Testis (tissue), 3 donors: ENCODE data around the gene DRD1. TPM values are rescaled to one million over a fixed set of nuclear protein-coding genes. Genes with fewer than 3 reads are reported as not detected.

Experiments
- DNase-seq: peaks from one replicate; pipeline ENCODE4 v3.0.0-alpha.2; 2019
- H3K27ac ChIP-seq, 2 donors: fragments of 200-600 bp; sonication (generic); one replicate each; pipeline ENCODE4 v1.5.1; 2019
- H3K27me3 ChIP-seq: fragments of 200-600 bp; sonication (generic); one replicate; pipeline ENCODE4 v1.5.1; 2019
- H3K36me3 ChIP-seq: fragments of 200-600 bp; sonication (generic); one replicate; pipeline ENCODE4 v1.5.1; 2017; ENCODE audit warnings: low read depth; ENCODE audit errors: missing control alignments
- H3K4me1 ChIP-seq: fragments of 200-600 bp; sonication (generic); one replicate; pipeline ENCODE4 v1.5.1; 2019
- H3K4me3 ChIP-seq, 2 donors: fragments of 200-600 bp; sonication (generic); one replicate each; pipeline ENCODE4 v1.5.1; 2017 to 2019
- H3K9me3 ChIP-seq: fragments of 200-600 bp; sonication (generic); one replicate; pipeline ENCODE4 v1.5.1; 2017
- POLR2A ChIP-seq: fragments of 450-650 bp; IDR thresholded peaks from one replicate; pipeline ENCODE4 v1.6.1; 2017; ENCODE audit warnings: antibody characterized with exemption, mild to moderate bottlenecking, moderate library complexity
- WGBS, 2 donors: methylation state at CpG; one replicate each; pipeline ENCODE4 v1.1.5; 2018; 5-methylcytosine and 5-hydroxymethylcytosine counted together
- intact Hi-C: fragments of 100-400 bp; cut with DNase I; formaldehyde crosslinking; loops from one replicate; pipeline ENCODE4 v1.15.1; 2023; ENCODE audit warnings: low total_unique reads
- polyA plus RNA-seq: library from polyadenylated mRNA; stranded (reverse); fragments of 350-450 nt; fragmentation: Illumina TruSeq; extraction: RNeasy Lipid Tissue Mini Kit (QIAGEN cat#74804); gene quantifications from one replicate; pipeline ENCODE4 v1.2.3, GENCODE V29; 2014; ENCODE audit warnings: low read depth, low replicate concordance; ENCODE audit not compliant: insufficient read depth
- total RNA-seq, 2 donors: library from RNA; depleted of rRNA; stranded (reverse); fragments of >200 nt; gene quantifications; one replicate each; pipeline ENCODE4 v1.2.3, GENCODE V29; 2016
- TF ChIP-seq, protein P1 (sequence below), 3 experiments: fragments of 450-650 bp in 2 of 3; fragments of 200-600 bp in 1 of 3; sonication (generic) in 1 of 3; IDR thresholded peaks; one replicate each; pipeline ENCODE4 v1.5.1; 2016 to 2019; ENCODE audit warnings: antibody characterized with exemption in 3 of 3, mild to moderate bottlenecking in 2 of 3, moderate library complexity in 1 of 3

Gene DRD1
- total and polyA plus RNA-seq, 3 donors from 2014 or later, result 0.06 to 0.21 (median 0.08) TPM

DNA sequence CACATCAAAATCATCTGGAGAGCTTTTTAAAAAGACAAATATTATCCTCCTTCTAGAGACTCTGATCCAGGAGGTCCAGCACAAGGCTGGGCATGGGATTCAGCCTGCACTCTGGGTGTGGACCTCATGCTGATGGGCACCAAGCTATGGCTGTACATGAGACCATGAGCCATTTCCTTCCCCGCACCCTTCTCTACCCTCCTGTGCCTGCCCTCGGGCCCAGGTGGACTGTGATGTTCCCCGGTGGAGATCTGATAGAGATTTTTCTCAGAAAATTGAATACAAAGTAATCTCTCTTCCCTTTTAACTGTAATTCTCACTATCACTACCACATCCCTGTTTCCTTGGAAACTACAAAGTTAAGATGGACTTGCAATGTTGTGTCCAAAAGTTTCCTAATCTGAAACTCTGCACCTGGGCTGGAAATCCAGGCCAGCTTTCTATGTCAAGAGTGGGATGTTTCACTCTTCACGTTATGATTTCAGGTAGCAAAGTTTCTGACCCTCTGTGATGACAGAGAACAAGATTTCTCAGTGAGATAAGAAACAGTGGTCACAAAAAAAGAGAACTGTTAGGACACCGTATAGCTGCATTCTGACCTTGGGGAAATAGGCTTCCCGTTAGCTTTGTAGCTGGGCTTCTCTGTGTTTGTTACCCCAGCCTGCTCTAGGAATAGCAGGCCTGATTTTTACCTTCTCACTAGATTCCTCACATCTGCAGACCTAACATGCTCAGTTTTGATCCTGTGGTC, 45.9 kb upstream of the DRD1 start:
- H3K27me3 ChIP-seq, result no peaks in the 10 kb centered on the region
- H3K27ac ChIP-seq, result no peak overlapping the region
- no peak for TF ChIP-seq POLR2A
- TF ChIP-seq, protein P1, sequence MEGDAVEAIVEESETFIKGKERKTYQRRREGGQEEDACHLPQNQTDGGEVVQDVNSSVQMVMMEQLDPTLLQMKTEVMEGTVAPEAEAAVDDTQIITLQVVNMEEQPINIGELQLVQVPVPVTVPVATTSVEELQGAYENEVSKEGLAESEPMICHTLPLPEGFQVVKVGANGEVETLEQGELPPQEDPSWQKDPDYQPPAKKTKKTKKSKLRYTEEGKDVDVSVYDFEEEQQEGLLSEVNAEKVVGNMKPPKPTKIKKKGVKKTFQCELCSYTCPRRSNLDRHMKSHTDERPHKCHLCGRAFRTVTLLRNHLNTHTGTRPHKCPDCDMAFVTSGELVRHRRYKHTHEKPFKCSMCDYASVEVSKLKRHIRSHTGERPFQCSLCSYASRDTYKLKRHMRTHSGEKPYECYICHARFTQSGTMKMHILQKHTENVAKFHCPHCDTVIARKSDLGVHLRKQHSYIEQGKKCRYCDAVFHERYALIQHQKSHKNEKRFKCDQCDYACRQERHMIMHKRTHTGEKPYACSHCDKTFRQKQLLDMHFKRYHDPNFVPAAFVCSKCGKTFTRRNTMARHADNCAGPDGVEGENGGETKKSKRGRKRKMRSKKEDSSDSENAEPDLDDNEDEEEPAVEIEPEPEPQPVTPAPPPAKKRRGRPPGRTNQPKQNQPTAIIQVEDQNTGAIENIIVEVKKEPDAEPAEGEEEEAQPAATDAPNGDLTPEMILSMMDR (IDR thresholded peaks at IDR 0.05), result no peak
- no peaks in the 10 kb centered on the region for H3K36me3 ChIP-seq
- H3K4me1 ChIP-seq, result no peaks in the 10 kb centered on the region
- no peak overlapping the region for H3K4me3 ChIP-seq
- WGBS, 2 donors, result 62 to 70% methylated on average over 6 of the region's 6 CpGs
- no peak for DNase-seq
- intact Hi-C loops, result no loop called here
- H3K9me3 ChIP-seq, result no peaks in the 10 kb centered on the region

DNA sequence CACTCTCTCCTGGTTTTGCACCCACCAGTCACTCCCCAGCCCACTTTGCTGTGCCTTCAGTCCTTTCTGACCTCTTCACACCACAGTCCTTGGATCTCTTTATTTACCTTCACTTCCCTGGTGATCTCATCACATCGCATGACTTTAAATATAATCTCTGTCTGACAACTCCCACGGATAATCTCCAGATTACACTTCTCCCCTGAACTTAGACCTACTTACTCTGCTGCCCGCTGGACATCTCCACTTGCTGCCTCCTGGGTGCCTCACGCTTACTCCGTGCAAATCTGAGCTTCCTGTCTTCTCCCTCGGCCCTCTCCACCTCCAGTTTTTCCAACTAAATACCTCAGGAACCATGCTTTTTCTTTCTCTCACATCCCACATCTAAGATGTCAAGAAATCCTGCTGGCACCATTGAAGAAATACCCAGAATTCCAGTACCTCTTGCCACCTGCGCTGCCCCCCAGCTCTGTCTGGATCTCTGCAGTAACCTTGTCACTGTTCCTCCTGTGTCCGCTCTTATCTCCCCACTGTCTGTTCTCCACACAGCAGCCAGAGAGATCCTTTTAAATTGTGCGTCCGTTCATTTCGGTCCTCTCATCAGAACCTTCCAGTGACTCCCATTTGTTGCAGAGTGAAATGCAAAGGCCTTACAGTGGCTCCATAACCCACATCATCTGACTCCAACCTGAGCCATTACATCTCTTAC, 43.7 kb upstream of the DRD1 start:
- Histone ChIP-seq H3K36me3 (no peaks in the 10 kb centered on the region), H3K27me3 (no peaks in the 10 kb centered on the region), H3K4me1 (no peaks in the 10 kb centered on the region), H3K9me3 (no peaks in the 10 kb centered on the region), H3K4me3 (no peak overlapping the region), H3K27ac (no peak overlapping the region)
- WGBS, 2 donors, result 69 to 78% methylated on average over 11 of the region's 11 CpGs
- intact Hi-C loops, result no loop called here
- DNase-seq, result no peak
- TF ChIP-seq, protein P1 (IDR thresholded peaks at IDR 0.05), result no peak
- TF ChIP-seq POLR2A, result no peak

DNA sequence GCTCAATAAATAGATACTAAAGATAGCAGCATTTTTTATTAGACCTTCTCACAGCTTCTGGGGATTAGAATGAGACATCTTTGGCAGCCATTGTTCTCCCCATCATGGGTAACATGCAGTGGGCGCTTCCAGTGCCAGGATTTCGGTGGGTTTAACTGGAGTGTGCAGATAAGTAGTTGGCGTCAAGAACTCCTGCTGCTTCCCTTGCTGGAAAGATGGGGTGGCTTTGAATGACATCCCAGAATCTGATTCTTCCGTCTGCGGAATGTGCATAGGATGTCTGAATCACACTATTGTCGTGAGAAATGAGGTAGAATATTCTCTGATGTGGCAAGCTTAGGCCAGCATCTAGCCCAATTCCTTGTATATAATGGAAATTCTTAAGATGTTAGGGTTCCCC, 41.6 kb upstream of the DRD1 start:
- Histone ChIP-seq H3K36me3 (no peaks in the 10 kb centered on the region), H3K27ac (no peak overlapping the region), H3K9me3 (no peaks in the 10 kb centered on the region), H3K27me3 (no peaks in the 10 kb centered on the region), H3K4me3 (no peak overlapping the region), H3K4me1 (no peaks in the 10 kb centered on the region)
- no peak for DNase-seq
- WGBS, 2 donors, result 94 to 97% methylated on average over 6 of the region's 6 CpGs
- no peak for TF ChIP-seq POLR2A
- intact Hi-C loops, result no loop called here

DNA sequence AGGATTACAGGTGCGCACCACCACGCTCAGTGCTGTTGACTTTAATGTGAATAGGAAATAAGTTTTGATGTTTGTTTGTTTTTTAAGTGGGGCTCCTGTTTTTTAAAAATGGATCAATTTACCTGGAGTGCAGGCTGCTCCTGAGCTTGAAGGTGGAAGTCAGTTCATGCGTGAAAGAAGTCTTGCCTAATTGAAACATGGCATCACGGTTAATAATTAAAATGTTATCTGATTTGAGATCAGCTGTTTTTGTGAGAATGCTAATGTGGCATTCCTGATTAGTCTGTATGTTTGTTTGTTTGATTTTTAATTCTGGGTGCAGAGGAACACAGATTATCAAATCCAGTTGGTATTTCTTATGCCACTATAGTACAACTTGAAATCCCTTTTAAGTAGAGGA, 40.8 kb upstream of the DRD1 start:
- WGBS, 2 donors, result 96 to 99% methylated on average over 4 of the region's 4 CpGs
- no peaks in the 10 kb centered on the region for H3K36me3 ChIP-seq
- no peak for DNase-seq

DNA sequence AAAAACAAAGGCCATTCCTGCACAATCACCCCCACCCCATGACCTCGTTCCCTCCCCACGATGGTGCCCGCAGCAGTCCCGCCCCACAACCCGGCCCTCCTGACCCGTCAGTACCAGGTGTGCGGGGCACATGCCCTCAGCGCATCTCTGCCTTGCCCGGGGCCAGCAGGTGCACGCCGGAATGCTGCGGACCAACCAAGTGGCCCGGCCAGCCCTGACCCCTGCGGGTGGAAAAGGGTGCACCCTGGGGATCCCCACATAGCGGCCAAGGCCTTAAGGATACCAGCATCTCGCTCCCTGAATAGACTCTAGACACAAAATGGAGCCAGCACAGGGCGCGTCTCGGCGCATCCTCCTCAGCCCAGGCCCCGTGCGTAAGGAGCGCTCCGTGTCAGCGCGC, 40.3 kb upstream of the DRD1 start:
- Histone ChIP-seq H3K27ac (no peak overlapping the region), H3K4me1 (peaks cover 6% of the 10 kb centered on the region), H3K9me3 (no peaks in the 10 kb centered on the region), H3K27me3 (no peaks in the 10 kb centered on the region), H3K4me3 (no peak overlapping the region), H3K36me3 (no peaks in the 10 kb centered on the region)
- TF ChIP-seq POLR2A, result no peak
- TF ChIP-seq, protein P1 (IDR thresholded peaks at IDR 0.05), result no peak
- no peak for DNase-seq
- intact Hi-C loops, result no loop called here
- WGBS, 2 donors, result 96 to 97% methylated on average over 15 to 26 of the region's 26 CpGs

More for the DNA sequence above, 40.8 kb upstream of the DRD1 start:
- no peak overlapping the region for H3K4me3 ChIP-seq
- peaks cover under 1% of the 10 kb centered on the region for H3K4me1 ChIP-seq
- TF ChIP-seq POLR2A, result no peak
- TF ChIP-seq, protein P1 (IDR thresholded peaks at IDR 0.05), result no peak
- no peaks in the 10 kb centered on the region for H3K9me3 ChIP-seq
- H3K27me3 ChIP-seq, result no peaks in the 10 kb centered on the region
- H3K27ac ChIP-seq, result no peak overlapping the region
- intact Hi-C loops, result no loop called here
